GM12878 (cell line): ENCODE results near the gene PTK7. TPM values are rescaled to one million over a fixed set of nuclear protein-coding genes. Genes with fewer than 3 reads are reported as not detected.
"Not testable (repeated sequence)": the region's sequence is repeated elsewhere in the genome, so short reads cannot be mapped to it uniquely, and the experiment has no call there.

Source experiments
- ATAC-seq: fragments of 200-7000 bp; cut with Tn5 transposase; 3 replicates; pipeline ENCODE4 v1.9.1; 2020; ENCODE audit warnings: mild to moderate bottlenecking, moderate library complexity
- BruUV-seq: library from RNA; stranded (reverse); fragments of 400-500 nt; replicated peaks from 2 replicates; lab custom pipeline; 2021; lab: Mats Ljungman, UMichigan
- CTCF ChIA-PET: fragments of 300-600 bp; sonication (Branson Sonifier 250); formaldehyde crosslinking; extraction: SDS; loops from one replicate; lab custom pipeline; 2021; ENCODE audit warnings: inconsistent platforms; lab: Yijun Ruan, JAX
- POLR2A ChIA-PET: fragments of 350-600 bp; formaldehyde crosslinking; extraction: SDS; loops from one replicate; lab custom pipeline; 2021; ENCODE audit warnings: inconsistent platforms; lab: Charles Lee
- RAD21 ChIA-PET: fragments of 300-600 bp; sonication (Branson Sonifier 250); formaldehyde crosslinking; loops from one replicate; lab custom pipeline; 2023; ENCODE audit warnings: antibody characterized with exemption; ENCODE audit not compliant: unreplicated experiment; lab: Charles Lee
- SMC1A ChIA-PET: fragments of 300-600 bp; sonication (Branson Sonifier 250); formaldehyde crosslinking; loops from one replicate; lab custom pipeline; 2023; ENCODE audit not compliant: unreplicated experiment, uncharacterized antibody; lab: Charles Lee
- DNase-seq: peaks from one replicate; pipeline ENCODE4 v3.0.0-alpha.2; 2011; ENCODE audit warnings: low read depth, low spot score
- FAIRE-seq: peaks from 3 replicates; lab custom pipeline; 2011; peaks lifted over from hg19 to GRCh38; lab: Jason Lieb, UNC
- H2AFZ ChIP-seq: 2 replicates; pipeline ENCODE4 v1.6.0; 2011; ENCODE audit warnings: low read depth, low read length, control low read depth; ENCODE audit not compliant: control insufficient read depth
- H3K27ac ChIP-seq: 2 replicates; pipeline ENCODE4 v1.5.1; 2011; ENCODE audit warnings: control low read depth; ENCODE audit not compliant: control insufficient read depth, insufficient read depth
- H3K27me3 ChIP-seq, 2 experiments: replicated peaks in 1 of 2; 2 replicates each; pipeline versions ENCODE4 v1.6.0 to v1.6.1; 2011; ENCODE audit warnings: low read length in 1 of 2; ENCODE audit not compliant: control insufficient read depth in 2 of 2, insufficient read depth in 2 of 2
- H3K36me3 ChIP-seq, 2 experiments: 2 replicates each; pipeline ENCODE4 v1.5.1; 2011; ENCODE audit warnings: low read length in 1 of 2; ENCODE audit not compliant: control insufficient read depth in 2 of 2, insufficient read depth in 2 of 2
- H3K4me1 ChIP-seq: 2 replicates; pipeline ENCODE4 v1.6.1; 2011; ENCODE audit warnings: mild to moderate bottlenecking, low read length, moderate library complexity, mixed read lengths; ENCODE audit not compliant: control insufficient read depth, insufficient read depth
- H3K4me2 ChIP-seq: 2 replicates; pipeline ENCODE4 v1.6.0; 2011; ENCODE audit warnings: control low read depth; ENCODE audit not compliant: control insufficient read depth, insufficient read depth
- H3K4me3 ChIP-seq: fragments of 200-600 bp; sonication (generic); 2 replicates; pipeline ENCODE4 v1.5.1; 2016
- H3K79me2 ChIP-seq: 2 replicates; pipeline ENCODE4 v1.6.0; 2011; ENCODE audit warnings: low read length; ENCODE audit not compliant: control insufficient read depth, insufficient read depth
- H3K9ac ChIP-seq: 2 replicates; pipeline ENCODE4 v1.8.0; 2011; ENCODE audit warnings: low read length, control low read depth, mixed read lengths; ENCODE audit not compliant: control insufficient read depth, insufficient read depth
- H3K9me3 ChIP-seq: replicated peaks from 3 replicates; pipeline ENCODE4 v1.5.1; 2011; ENCODE audit warnings: mild to moderate bottlenecking, low read length; ENCODE audit not compliant: control insufficient read depth, insufficient read depth
- H4K20me1 ChIP-seq: 2 replicates; pipeline ENCODE4 v1.6.0; 2011; ENCODE audit not compliant: control insufficient read depth, insufficient read depth
- NFYB ChIP-seq: IDR thresholded peaks from 2 replicates; pipeline ENCODE4 v1.6.1; 2011; ENCODE audit warnings: low read depth, mild to moderate bottlenecking, low read length, improper control_type of control experiment, moderate library complexity; ENCODE audit not compliant: insufficient read depth
- TCF12 ChIP-seq: IDR thresholded peaks from 2 replicates; pipeline ENCODE4 v1.6.1; 2011; ENCODE audit warnings: low read depth, mild to moderate bottlenecking, low read length
- WGBS: methylation state at CpG from one replicate; pipeline ENCODE4 v1.1.6; 2016; ENCODE audit warnings: low lambda C conversion rate; ENCODE audit not compliant: insufficient replicate concordance, insufficient coverage; ENCODE audit errors: missing lambda C conversion rate; 5-methylcytosine and 5-hydroxymethylcytosine counted together
- in situ Hi-C: fragments of 300-500 bp; cut with MboI; formaldehyde crosslinking; loops from 9 replicates; pipeline ENCODE4 v1.14.3; 2018; ENCODE audit warnings: mixed read lengths
- intact Hi-C: fragments of 100-400 bp; cut with micrococcal nuclease; formaldehyde crosslinking; loops from one replicate; pipeline ENCODE4 v1.14.2; 2022; ENCODE audit not compliant: unreplicated experiment
- polyA plus RNA-seq, 11 experiments: library from polyadenylated mRNA; depleted of rRNA in 4 of 11; unstranded in 6 of 11; stranded (reverse) in 5 of 11; fragments of >200 nt; fragmentation: Nextera tagmentation in 4 of 11; fragmentation: Illumina TruSeq in 1 of 11; extraction: Ambion mirVana in 4 of 11; extraction: Trizol in 1 of 11; gene quantifications; 1 replicate in 1 of 11; 2 replicates in 10 of 11; pipeline versions ENCODE4 v1.2.1 to v1.2.3, GENCODE V29; 2011 to 2016; ENCODE audit warnings: inconsistent platforms in 2 of 11, missing spikeins in 2 of 11, low read depth in 1 of 11
- total RNA-seq, 4 experiments: library from RNA; depleted of rRNA in 3 of 4; stranded (reverse); fragments of >200 nt in 3 of 4; fragmentation: Illumina TruSeq in 1 of 4; extraction: Trizol in 1 of 4; gene quantifications; 2 replicates each; pipeline versions ENCODE4 v1.2.1 to v1.2.3, GENCODE V29; 2013 to 2021

Gene PTK7
- total and polyA plus RNA-seq, 10 of the 15 experiments (the other 5 are each of a cell fraction or from before 2014, with no cell fraction given): 0.18 to 14.4 (median 3.3) TPM; not detected in 1

DNA sequence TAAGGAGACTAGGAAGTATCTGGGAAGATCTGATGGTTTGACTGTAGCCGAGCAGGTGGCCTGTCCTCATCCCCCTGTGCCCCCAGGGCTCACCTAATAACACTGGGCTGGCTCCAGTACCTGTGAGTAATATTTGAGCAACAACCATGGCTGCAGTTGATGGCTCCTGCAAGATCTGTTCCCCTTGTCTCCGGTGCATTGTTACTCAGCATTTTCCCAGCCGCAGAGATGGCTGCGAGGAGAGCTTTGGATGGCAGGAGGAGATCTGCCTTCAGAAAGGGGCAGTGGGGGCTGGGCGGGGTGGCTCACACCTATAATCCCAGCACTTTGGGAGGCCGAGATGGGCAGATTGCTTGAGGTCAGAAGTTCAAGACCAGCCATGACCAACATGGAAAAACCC lies 39.3 kb downstream of the PTK7 start:
- Histone ChIP-seq H3K4me3 (no peak overlapping the region), H3K4me1 (no peaks in the 10 kb centered on the region), H3K4me2 (no peak overlapping the region), H3K27me3 (no peaks in the 10 kb centered on the region), H3K36me3 (no peaks in the 10 kb centered on the region), H3K27ac (no peak overlapping the region), H3K9ac (no peak overlapping the region), H3K79me2 (no peaks in the 10 kb centered on the region), H3K9me3 (no peaks in the 10 kb centered on the region), H2AFZ (no peak overlapping the region), H4K20me1 (no peaks in the 10 kb centered on the region)
- in situ Hi-C loops (no loop called here), intact Hi-C loops (no loop called here)
- ChIA-PET POLR2A (interaction anchor here (0.6 to 0.7 kb wide), 2 partner anchors 332 to 685 kb away, joined by 3 to 5 read pairs; no protein-coding TSS in a partner anchor), RAD21 (no interaction called here), CTCF (no interaction called here), SMC1A (no interaction called here)
- 69% methylated on average over 6 of the region's 6 CpGs for WGBS
- no peak for DNase-seq
- ATAC-seq: no peak
- TF ChIP-seq TCF12 (no peak), NFYB (no peak)
- FAIRE-seq: no peak
- BruUV-seq: no TSS peak

GRCh38 chr6:43117466-43117865 lies 41.4 kb downstream of the PTK7 start:
- H3K36me3 ChIP-seq, intact Hi-C loops: not testable (repeated sequence)

More at GRCh38 chr6:43117466-43117865, 41.4 kb downstream of the PTK7 start:
- BruUV-seq, H3K4me1 ChIP-seq, H3K79me2 ChIP-seq, FAIRE-seq, H4K20me1 ChIP-seq, H3K27ac ChIP-seq, H3K27me3 ChIP-seq, CTCF ChIA-PET, ATAC-seq, DNase-seq, H3K4me2 ChIP-seq, POLR2A ChIA-PET, H2AFZ ChIP-seq, in situ Hi-C loops, H3K9ac ChIP-seq, RAD21 ChIA-PET, H3K4me3 ChIP-seq, H3K9me3 ChIP-seq: not testable (repeated sequence)
- 58% methylated on average over 8 of the region's 8 CpGs for WGBS
- SMC1A ChIA-PET: interaction anchor here (2.4 kb wide), 1 partner anchor 26 kb away, joined by 5 read pairs; no protein-coding TSS in a partner anchor
